SK-N-SH treated with all-trans-retinoic acid at 6 μM for 48 hours (cell line): ENCODE measurements around the gene RASA1.

Experiments used
- ARNTL ChIP-seq: fragments of 450-650 bp; formaldehyde crosslinking; IDR thresholded peaks from 2 replicates; pipeline ENCODE4 v1.5.0; 2020; ENCODE audit warnings: low read depth, mild to moderate bottlenecking, moderate library complexity, borderline replicate concordance
- CSDC2 ChIP-seq: fragments of 250-450 bp; sonication (Bioruptor Pico); IDR thresholded peaks from 2 replicates; pipeline ENCODE4 v1.5.0; 2020; ENCODE audit warnings: mild to moderate bottlenecking, moderate library complexity
- GLIS3 ChIP-seq: fragments of 250-450 bp; sonication (Bioruptor Pico); IDR thresholded peaks from 2 replicates; pipeline ENCODE4 v1.5.0; 2020; ENCODE audit warnings: mild to moderate bottlenecking, moderate library complexity
- RARB ChIP-seq: fragments of 250-450 bp; sonication (Bioruptor Pico); IDR thresholded peaks from 2 replicates; pipeline ENCODE4 v1.8.0; 2021; ENCODE audit warnings: mild to moderate bottlenecking, moderate library complexity
- SNAI2 ChIP-seq: fragments of 250-450 bp; sonication (Bioruptor Pico); IDR thresholded peaks from 2 replicates; pipeline ENCODE4 v1.5.0; 2020; ENCODE audit warnings: mild to moderate bottlenecking, moderate library complexity
- TCF4 ChIP-seq: fragments of 250-450 bp; sonication (Bioruptor Pico); IDR thresholded peaks from 2 replicates; pipeline ENCODE4 v1.8.0; 2021; ENCODE audit warnings: mild to moderate bottlenecking, moderate library complexity, borderline replicate concordance
- ZFP30 ChIP-seq: fragments of 450-650 bp; formaldehyde crosslinking; IDR thresholded peaks from 2 replicates; pipeline ENCODE4 v1.5.0; 2022; ENCODE audit warnings: mild to moderate bottlenecking, moderate library complexity
- ZNF565 ChIP-seq: fragments of 450-650 bp; formaldehyde crosslinking; conservative IDR thresholded peaks from 2 replicates; pipeline ENCODE4 v1.5.0; 2020; ENCODE audit warnings: low read depth, mild to moderate bottlenecking, moderate library complexity
- ZNF8 ChIP-seq: fragments of 450-650 bp; formaldehyde crosslinking; IDR thresholded peaks from 2 replicates; pipeline ENCODE4 v1.5.0; 2020; ENCODE audit warnings: mild to moderate bottlenecking, moderate library complexity
- TF ChIP-seq, protein P1 (sequence below): fragments of 250-450 bp; sonication (Bioruptor Pico); IDR thresholded peaks from 2 replicates; pipeline ENCODE4 v1.5.1; 2021; ENCODE audit warnings: mild to moderate bottlenecking, moderate library complexity
- TF ChIP-seq, protein P2 (sequence below): fragments of 250-450 bp; sonication (Bioruptor Pico); IDR thresholded peaks from 2 replicates; pipeline ENCODE4 v1.8.0; 2020; ENCODE audit warnings: mild to moderate bottlenecking, moderate library complexity, borderline replicate concordance
- TF ChIP-seq, protein P3 (sequence below): fragments of 250-450 bp; sonication (Bioruptor Pico); IDR thresholded peaks from 2 replicates; pipeline ENCODE4 v1.8.0; 2021; ENCODE audit warnings: low read depth, mild to moderate bottlenecking, moderate library complexity, borderline replicate concordance

DNA sequence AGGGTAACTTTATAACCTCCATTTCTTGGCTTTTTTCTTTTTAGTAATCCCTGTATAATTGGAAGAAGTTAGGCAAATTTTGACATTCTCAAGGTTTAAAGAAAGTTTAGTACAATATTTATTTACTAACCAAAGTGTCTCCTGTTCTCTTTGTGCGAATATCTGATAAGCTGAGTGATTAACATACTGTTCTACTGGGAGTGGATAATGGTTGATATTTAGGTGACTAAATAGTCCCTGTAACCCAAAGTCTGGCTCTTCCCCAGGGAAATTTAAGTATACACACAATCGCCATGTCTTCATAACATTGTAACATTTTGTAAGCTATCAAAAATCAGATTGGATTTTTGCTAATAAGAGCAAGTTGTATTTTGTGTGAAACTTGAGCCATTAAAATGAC, 105.0 kb downstream of the RASA1 start:
- no peak for TF ChIP-seq CSDC2 (CRISPR knock-in tag)
- TF ChIP-seq ARNTL (CRISPR knock-in tag): no peak
- TF ChIP-seq TCF4 (CRISPR knock-in tag): no peak
- no peak for TF ChIP-seq ZNF8 (CRISPR knock-in tag)
- no peak for TF ChIP-seq ZFP30 (CRISPR knock-in tag)
- TF ChIP-seq, protein P1, sequence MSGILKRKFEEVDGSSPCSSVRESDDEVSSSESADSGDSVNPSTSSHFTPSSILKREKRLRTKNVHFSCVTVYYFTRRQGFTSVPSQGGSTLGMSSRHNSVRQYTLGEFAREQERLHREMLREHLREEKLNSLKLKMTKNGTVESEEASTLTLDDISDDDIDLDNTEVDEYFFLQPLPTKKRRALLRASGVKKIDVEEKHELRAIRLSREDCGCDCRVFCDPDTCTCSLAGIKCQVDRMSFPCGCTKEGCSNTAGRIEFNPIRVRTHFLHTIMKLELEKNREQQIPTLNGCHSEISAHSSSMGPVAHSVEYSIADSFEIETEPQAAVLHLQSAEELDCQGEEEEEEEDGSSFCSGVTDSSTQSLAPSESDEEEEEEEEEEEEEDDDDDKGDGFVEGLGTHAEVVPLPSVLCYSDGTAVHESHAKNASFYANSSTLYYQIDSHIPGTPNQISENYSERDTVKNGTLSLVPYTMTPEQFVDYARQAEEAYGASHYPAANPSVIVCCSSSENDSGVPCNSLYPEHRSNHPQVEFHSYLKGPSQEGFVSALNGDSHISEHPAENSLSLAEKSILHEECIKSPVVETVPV: no peak
- TF ChIP-seq, protein P2, sequence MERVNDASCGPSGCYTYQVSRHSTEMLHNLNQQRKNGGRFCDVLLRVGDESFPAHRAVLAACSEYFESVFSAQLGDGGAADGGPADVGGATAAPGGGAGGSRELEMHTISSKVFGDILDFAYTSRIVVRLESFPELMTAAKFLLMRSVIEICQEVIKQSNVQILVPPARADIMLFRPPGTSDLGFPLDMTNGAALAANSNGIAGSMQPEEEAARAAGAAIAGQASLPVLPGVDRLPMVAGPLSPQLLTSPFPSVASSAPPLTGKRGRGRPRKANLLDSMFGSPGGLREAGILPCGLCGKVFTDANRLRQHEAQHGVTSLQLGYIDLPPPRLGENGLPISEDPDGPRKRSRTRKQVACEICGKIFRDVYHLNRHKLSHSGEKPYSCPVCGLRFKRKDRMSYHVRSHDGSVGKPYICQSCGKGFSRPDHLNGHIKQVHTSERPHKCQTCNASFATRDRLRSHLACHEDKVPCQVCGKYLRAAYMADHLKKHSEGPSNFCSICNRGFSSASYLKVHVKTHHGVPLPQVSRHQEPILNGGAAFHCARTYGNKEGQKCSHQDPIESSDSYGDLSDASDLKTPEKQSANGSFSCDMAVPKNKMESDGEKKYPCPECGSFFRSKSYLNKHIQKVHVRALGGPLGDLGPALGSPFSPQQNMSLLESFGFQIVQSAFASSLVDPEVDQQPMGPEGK: no peak
- TF ChIP-seq ZNF565 (CRISPR knock-in tag): no peak
- TF ChIP-seq SNAI2: no peak
- TF ChIP-seq, protein P3, sequence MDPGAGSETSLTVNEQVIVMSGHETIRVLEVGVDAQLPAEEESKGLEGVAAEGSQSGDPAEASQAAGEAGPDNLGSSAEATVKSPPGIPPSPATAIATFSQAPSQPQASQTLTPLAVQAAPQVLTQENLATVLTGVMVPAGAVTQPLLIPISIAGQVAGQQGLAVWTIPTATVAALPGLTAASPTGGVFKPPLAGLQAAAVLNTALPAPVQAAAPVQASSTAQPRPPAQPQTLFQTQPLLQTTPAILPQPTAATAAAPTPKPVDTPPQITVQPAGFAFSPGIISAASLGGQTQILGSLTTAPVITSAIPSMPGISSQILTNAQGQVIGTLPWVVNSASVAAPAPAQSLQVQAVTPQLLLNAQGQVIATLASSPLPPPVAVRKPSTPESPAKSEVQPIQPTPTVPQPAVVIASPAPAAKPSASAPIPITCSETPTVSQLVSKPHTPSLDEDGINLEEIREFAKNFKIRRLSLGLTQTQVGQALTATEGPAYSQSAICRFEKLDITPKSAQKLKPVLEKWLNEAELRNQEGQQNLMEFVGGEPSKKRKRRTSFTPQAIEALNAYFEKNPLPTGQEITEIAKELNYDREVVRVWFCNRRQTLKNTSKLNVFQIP (CRISPR knock-in tag): no peak
- TF ChIP-seq GLIS3: no peak
- no peak for TF ChIP-seq RARB (CRISPR knock-in tag)
